ENCODE measurements around the gene LCN2.
"Not testable (repeated sequence)": the region's sequence is repeated elsewhere in the genome, so short reads cannot be mapped to it uniquely, and the experiment has no call there.

The LCN2 gene

DNA sequence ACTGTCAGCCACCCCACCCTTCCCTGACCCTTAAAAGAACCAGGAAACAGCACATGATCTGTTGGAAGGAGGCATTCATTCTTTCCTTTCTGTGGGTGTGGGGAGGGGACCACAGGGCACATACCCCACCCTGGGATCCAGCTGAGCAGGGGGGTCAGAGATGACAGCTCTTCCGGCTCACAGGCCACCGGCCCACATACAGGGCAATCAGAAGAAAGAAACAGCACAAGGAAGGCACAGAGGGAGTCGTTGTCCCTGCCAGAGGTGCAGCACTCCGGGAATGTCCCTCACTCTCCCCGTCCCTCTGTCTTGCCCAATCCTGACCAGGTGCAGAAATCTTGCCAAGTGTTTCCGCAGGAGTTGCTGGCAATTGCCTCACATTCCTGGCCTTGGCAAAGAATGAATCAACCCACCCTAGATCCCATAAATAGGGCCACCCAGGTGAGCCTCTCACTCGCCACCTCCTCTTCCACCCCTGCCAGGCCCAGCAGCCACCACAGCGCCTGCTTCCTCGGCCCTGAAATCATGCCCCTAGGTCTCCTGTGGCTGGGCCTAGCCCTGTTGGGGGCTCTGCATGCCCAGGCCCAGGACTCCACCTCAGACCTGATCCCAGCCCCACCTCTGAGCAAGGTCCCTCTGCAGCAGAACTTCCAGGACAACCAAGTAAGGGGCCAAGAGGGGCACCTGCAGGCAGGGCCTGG, at the start of gene LCN2:
TSS of gene LCN2 (plus strand) at position 453 of the 701 bp plus-strand sequence. CDS start at position 526, 73 bp downstream.
- no peak for DNase-seq (ENCODE audit: low read depth in 2 of 2, low spot score in 1 of 2)

DNA sequence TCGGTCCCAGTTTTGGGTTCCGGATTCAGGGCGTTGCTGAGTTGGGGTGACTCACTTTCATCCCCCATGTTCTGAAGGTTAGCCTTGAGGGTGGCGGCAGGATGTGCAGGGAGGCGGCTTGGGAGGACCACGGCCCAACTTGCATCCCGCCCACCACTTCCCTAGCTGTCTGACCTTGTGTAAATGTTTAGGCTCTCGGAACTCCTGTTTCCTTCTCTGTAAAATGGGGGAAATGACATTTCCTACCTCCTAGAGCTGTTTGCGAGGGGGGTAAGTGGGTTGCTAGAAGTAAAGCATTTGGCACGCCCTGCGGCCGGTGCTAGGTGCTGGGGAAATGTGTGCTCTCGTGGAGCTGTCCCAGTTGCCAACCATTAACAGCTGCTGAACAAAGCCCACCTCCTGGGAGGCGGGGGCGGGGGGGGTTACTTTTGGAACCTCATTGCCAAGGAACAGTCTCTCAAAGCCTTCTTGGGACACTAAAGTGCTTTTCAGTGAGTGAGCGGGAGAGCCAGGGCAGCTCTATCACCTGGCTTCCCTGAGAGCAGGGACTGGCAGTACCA, 49.2 kb upstream of the LCN2 start:
- DNase-seq (ENCODE audit: low read depth in 2 of 2, low spot score in 1 of 2), result no peak

DNA sequence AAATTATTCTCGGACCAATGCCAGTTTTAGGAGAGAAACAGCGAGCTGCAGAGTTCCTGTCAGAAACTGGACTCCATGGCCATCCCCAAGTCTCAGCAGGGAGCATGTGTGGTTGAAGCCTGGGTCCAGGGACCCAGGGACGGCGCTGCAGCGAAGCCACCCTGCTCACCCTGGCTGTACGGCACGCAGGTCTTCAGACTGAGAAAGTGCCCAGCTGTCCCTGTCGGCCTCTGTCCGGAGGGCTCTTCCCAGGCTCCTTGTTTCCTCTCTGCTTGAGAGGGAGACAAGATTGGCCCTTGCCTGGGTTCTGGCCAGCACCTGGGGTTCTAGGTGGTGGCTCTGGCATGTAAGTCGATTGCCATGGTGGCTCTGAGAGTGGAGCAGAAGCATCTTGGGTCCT, 48.7 kb upstream of the LCN2 start:
- no peak for DNase-seq (ENCODE audit: low read depth in 2 of 2, low spot score in 1 of 2)

DNA sequence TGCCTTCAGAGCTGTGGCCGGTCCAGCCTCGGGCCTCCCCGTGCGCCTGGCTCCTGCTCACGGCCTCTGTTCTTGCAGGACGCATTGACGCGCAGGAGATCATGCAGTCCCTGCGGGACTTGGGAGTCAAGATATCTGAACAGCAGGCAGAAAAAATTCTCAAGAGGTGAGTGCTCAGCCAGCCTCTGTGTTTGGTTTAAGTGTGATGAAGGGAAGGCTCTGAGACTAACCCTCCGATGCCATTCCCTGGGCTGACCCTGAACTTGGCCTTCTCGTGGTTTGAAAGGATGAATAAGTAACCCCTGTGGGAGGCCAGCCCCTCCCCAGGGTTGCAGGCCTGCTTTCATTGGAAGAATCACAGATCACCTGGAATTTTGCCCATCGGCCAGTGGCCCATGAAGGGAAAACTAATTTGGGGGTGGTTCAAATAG, 48.0 kb upstream of the LCN2 start:
- no peak for DNase-seq (ENCODE audit: low read depth in 2 of 2, low spot score in 1 of 2)

DNA sequence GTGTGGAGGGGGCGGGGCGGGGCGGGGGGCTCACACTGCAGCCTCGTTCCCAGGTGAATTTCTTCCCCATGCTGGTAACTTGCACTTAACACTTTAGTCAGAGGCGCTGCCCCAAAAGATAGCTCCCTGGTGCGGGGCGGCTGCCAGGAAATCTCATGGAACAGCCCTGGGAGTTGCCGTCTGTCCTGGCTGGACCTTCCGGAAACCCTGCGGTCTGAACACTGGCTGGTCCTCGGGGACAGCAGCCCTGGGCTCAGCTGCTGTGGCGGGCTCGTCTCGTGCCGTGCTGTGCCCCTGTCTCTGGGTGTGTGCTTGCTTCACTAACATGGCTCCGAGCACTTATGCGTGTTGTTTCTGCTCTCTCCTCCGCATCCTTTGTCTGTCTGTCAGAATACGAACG, 47.6 kb upstream of the LCN2 start:
- no peak for DNase-seq (ENCODE audit: low read depth in 2 of 2, low spot score in 1 of 2)

DNA sequence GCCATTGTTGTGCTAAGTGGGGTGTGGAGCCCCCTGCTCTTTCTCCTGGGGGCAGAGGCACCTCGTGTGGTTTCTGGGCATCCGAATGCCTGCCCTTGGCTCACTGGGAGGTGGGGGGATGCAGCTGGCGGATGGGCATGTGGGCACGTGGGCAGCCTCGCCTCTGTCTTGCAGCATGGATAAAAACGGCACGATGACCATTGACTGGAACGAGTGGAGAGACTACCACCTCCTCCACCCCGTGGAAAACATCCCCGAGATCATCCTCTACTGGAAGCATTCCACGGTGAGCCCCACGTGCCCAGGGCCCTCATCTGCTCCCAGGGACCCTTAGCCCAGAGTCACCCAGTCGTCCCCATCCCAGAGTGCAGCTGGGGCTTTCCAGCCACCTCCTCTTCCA, 47.1 kb upstream of the LCN2 start:
- DNase-seq (ENCODE audit: low read depth in 2 of 2, low spot score in 1 of 2), result no peak

DNA sequence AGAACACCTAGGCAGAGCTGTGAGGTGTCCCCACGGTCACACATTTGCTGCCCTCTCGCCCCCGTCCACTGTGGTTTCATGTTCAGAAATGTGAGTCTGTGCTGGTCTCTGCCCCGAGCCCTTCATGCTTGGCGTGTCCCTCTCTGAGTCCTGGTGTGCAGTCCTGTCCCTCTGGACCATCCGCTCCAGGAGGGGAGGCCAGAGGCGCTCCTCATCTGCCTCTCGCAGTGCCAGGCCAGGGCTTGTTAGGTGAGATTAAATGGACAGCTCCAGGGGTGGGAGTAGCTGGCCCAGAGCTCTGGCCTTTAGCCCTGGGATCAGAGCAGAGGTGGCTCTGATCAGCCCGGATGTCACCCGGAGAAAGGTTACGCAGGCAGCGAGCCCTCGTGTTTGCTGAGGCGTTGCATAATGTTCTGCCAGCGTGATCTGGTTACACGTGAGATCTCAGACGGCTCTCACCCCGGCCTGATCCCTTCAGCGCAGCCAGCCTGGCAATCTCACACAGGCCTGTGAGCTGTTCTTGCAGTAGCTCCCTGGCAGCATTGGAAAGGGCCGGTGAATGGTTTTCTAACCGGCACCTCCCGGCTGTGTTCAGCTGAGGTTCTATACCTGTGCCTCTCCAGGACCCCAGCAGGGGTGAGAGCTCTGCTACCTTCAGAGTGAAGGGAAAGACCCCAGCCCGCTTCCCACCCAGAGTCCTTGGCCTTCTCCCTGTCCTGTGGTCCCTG, 46.2 kb upstream of the LCN2 start:
- DNase-seq (ENCODE audit: low read depth in 2 of 2, low spot score in 1 of 2), result no peak

DNA sequence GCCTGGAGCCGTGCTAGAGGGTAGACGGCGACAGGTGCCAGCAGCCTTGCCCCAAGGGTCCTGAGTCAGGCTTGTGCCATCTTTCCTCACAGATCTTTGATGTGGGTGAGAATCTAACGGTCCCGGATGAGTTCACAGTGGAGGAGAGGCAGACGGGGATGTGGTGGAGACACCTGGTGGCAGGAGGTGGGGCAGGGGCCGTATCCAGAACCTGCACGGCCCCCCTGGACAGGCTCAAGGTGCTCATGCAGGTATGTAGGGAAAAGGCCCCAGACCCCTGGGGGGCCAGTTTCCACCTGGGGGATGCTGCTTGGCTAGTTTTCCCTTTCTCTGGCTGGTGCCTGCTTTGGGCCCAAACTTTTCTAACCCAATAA, 45.7 kb upstream of the LCN2 start:
- no peak for DNase-seq (ENCODE audit: low read depth in 2 of 2, low spot score in 1 of 2)

DNA sequence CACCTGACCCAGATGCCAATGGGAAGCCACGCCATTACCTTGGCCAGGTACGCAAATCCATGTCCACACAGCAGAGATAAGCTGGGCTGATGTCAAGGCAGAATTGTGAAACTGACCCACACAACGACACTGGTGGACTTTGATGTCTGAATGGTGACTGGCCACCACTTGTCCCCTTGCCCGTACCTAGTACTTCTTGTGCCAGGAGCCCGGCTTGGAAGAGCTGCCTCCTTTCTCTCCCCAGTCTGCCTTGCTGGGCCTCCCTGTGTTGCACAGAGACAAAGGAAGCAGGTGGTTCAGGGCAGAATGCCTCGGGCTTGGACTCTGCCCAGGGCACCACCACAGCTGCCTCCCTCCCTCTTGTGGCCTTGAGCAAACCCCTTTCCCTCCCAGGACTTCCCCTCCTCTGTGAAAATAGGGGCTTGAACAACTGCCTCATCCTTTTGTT, 45.1 kb upstream of the LCN2 start:
- no peak for DNase-seq (ENCODE audit: low read depth in 2 of 2, low spot score in 1 of 2)

DNA sequence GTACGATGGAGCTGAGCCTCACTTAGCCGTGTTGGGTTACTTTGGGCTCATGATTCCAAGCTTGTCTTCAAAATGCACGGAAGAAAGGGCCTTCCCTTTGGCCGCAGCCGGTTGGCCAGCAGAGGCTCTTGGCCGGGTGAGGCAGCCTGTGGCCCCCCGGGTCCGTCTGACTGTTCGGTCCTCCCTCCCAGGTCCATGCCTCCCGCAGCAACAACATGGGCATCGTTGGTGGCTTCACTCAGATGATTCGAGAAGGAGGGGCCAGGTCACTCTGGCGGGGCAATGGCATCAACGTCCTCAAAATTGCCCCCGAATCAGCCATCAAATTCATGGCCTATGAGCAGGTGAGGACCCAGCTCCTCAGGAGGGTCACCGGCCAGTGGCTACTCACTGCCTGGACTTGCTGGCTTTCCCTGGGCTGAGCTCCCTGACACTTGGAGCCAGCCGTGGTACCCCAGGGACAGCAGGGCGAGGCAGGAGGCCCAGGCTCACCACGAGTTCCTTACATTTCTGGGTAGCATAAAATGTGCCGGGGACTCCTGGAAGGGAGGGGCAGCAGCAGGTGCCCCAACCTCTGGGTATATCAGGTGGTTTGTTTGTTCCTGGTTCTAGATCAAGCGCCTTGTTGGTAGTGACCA, 43.6 kb upstream of the LCN2 start:
- DNase-seq (ENCODE audit: low read depth in 2 of 2, low spot score in 1 of 2), result no peak

DNA sequence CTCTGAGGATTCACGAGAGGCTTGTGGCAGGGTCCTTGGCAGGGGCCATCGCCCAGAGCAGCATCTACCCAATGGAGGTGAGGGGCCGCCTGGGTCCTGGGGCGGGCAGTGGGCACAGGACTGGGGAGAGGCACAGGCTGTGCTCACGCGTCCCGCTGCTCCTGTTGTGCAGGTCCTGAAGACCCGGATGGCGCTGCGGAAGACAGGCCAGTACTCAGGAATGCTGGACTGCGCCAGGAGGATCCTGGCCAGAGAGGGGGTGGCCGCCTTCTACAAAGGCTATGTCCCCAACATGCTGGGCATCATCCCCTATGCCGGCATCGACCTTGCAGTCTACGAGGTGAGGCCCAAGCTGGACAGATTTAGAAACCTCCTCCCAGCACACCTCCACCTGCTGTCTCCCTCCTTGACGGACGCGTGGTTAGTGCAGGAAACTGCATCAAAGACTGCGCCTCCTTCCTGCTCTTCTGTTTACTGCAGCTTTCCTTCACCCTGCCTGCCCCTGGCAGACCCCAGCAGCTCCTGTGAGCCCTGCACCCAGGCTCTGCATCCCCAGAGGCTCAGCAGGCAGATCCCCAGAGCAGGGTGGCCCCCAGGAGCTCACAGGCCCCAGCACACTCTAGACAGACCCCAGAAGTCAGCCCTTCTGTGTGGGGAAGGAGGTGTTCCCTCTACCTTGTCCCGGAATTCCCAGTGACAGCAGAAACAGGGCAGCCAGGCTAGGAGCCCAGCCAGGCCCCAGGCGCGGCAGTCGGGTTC, 42.9 kb upstream of the LCN2 start:
- no peak for DNase-seq (ENCODE audit: low read depth in 2 of 2, low spot score in 1 of 2)

DNA sequence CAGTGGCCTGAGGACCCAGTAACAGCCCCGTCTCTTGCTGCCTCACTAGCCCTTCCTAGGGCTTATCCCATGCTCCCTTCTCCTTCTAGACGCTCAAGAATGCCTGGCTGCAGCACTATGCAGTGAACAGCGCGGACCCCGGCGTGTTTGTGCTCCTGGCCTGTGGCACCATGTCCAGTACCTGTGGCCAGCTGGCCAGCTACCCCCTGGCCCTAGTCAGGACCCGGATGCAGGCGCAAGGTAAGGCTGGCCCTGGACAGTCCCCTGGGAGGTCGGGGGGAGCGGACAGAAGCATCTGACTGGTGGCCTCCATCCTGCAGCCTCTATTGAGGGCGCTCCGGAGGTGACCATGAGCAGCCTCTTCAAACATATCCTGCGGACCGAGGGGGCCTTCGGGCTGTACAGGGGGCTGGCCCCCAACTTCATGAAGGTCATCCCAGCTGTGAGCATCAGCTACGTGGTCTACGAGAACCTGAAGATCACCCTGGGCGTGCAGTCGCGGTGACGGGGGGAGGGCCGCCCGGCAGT, 42.2 kb upstream of the LCN2 start:
- DNase-seq (ENCODE audit: low read depth in 2 of 2, low spot score in 1 of 2), result no peak

DNA sequence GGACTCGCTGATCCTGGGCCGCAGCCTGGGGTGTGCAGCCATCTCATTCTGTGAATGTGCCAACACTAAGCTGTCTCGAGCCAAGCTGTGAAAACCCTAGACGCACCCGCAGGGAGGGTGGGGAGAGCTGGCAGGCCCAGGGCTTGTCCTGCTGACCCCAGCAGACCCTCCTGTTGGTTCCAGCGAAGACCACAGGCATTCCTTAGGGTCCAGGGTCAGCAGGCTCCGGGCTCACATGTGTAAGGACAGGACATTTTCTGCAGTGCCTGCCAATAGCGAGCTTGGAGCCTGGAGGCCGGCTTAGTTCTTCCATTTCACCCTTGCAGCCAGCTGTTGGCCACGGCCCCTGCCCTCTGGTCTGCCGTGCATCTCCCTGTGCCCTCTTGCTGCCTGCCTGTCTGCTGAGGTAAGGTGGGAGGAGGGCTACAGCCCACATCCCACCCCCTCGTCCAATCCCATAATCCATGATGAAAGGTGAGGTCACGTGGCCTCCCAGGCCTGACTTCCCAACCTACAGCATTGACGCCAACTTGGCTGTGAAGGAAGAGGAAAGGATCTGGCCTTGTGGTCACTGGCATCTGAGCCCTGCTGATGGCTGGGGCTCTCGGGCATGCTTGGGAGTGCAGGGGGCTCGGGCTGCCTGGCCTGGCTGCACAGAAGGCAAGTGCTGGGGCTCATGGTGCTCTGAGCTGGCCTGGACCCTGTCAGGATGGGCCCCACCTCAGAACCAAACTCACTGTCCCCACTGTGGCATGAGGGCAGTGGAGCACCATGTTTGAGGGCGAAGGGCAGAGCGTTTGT, 41.6 kb upstream of the LCN2 start:
- DNase-seq (ENCODE audit: low read depth in 2 of 2, low spot score in 1 of 2), result no peak

DNA sequence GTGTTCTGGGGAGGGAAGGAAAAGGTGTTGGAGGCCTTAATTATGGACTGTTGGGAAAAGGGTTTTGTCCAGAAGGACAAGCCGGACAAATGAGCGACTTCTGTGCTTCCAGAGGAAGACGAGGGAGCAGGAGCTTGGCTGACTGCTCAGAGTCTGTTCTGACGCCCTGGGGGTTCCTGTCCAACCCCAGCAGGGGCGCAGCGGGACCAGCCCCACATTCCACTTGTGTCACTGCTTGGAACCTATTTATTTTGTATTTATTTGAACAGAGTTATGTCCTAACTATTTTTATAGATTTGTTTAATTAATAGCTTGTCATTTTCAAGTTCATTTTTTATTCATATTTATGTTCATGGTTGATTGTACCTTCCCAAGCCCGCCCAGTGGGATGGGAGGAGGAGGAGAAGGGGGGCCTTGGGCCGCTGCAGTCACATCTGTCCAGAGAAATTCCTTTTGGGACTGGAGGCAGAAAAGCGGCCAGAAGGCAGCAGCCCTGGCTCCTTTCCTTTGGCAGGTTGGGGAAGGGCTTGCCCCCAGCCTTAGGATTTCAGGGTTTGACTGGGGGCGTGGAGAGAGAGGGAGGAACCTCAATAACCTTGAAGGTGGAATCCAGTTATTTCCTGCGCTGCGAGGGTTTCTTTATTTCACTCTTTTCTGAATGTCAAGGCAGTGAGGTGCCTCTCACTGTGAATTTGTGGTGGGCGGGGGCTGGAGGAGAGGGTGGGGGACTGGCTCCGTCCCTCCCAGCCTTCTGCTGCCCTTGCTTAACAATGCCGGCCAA, 40.8 kb upstream of the LCN2 start:
- DNase-seq (ENCODE audit: low read depth in 2 of 2, low spot score in 1 of 2), result no peak

DNA sequence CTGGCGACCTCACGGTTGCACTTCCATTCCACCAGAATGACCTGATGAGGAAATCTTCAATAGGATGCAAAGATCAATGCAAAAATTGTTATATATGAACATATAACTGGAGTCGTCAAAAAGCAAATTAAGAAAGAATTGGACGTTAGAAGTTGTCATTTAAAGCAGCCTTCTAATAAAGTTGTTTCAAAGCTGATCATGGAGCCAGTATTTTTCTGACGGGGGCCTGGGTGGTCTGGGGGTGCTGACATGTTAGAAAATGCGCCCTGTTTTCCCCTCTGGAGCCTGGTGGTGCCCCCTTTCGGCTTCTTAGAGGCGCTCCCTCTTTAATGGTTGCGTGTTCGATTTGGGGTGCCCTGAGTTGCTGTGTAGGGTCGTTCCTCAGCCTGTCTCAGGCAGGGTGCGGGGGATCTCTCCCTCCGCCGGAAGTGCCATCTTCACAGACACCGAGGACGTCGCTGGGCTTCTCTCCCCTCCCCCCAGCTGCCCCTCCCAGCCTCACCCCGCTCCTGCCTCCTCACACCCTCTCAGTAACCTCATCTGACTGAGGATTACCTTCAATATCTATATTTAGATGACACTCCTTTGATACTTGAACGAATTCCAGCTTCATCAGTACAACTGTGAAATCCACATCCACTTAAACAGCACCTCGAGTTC, 40.1 kb upstream of the LCN2 start:
- DNase-seq (ENCODE audit: low read depth in 2 of 2, low spot score in 1 of 2), result no peak

DNA sequence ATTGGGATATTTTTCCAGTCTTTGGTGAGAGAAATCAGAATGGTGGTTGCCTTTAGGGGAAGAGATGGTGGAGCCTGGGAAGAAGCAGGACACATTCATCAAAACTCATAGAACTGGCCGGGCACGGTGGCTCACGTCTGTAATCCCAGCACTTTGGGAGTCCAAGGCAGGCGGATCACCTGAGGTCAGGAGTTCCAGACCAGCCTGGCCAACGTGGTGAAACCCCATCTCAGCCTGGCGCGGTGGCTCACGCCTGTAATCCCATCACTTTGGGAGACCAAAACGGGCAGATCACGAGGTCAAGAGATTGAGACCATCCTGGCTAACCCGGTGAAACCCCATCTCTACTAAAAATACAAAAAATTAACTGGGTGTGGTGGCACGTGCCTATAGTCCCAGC, 37.5 kb upstream of the LCN2 start:
- not testable (repeated sequence) for DNase-seq (ENCODE audit: low read depth in 2 of 2, low spot score in 1 of 2)

DNA sequence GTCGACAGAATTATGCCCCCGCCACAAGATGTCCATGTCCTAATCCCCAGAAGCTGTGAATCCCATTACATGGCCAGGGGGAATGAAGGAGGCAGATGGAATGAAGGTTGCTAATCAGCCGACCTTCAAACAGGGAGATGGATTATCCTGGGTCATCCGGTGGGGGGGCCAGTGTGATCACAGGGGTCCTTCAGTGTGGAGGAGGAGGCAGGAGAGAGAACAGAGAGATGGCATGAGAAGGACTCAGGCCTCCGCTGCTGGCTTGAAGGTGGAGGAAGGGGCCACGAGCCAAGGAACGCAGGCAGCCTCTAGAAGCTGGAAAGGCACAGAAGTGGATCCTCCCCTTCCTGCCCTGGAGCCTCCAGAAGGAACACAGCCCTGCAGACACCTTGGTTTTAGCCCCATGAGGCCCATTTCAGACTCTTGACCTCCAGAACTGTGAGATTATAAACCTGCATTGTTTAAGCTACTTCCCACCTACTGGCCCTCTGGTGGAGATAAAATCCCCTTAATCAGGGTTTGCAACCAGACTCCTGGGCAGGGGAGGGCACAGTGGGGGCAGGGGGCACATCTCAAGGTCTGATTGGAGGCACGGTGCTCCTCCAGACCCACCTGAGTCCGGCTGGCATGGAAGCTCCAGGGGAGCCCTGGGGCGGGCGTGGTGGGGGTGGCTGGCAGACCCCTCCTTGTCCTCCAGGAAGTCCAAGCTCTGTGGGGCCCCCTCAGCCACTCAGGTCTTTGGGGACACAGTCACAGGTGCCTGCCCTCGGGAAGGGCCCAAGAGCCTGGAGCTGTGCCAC, 35.5 kb upstream of the LCN2 start:
- DNase-seq (ENCODE audit: low read depth in 2 of 2, low spot score in 1 of 2), result no peak
